Esophagus squamous epithelium (tissue), 5 donors: ENCODE measurements around the gene MCM9. TPM values are rescaled to one million over a fixed set of nuclear protein-coding genes. Genes with fewer than 3 reads are reported as not detected.

Source experiments
- DNase-seq: peaks from one replicate; lab custom pipeline; 2025; lab: John Stamatoyannopoulos, UW
- H3K27ac ChIP-seq, 4 donors: fragments of 200-600 bp; sonication (generic); one replicate each; pipeline ENCODE4 v1.5.1; 2016 to 2019; ENCODE audit warnings: mild to moderate bottlenecking in 1 of 4
- H3K27me3 ChIP-seq, 4 donors: fragments of 200-600 bp; sonication (generic); 1 replicate in 3 of 4; 2 replicates in 1 of 4; pipeline versions ENCODE4 v1.5.1 to v1.6.0; 2017 to 2021; ENCODE audit warnings: antibody characterized with exemption in 1 of 4
- H3K36me3 ChIP-seq, 3 donors: fragments of 200-600 bp; sonication (generic); one replicate each; pipeline ENCODE4 v1.5.1; 2016 to 2019
- H3K4me1 ChIP-seq, 3 donors: fragments of 200-600 bp; sonication (generic); one replicate each; pipeline ENCODE4 v1.5.1; 2017 to 2019
- H3K4me3 ChIP-seq, 4 donors: fragments of 200-600 bp; sonication (generic); 1 replicate in 3 of 4; 2 replicates in 1 of 4; pipeline ENCODE4 v1.5.1; 2016 to 2019; ENCODE audit warnings: mild to moderate bottlenecking in 2 of 4, moderate library complexity in 1 of 4
- H3K9me3 ChIP-seq, 3 donors: fragments of 200-600 bp; sonication (generic); one replicate each; pipeline ENCODE4 v1.5.1; 2016 to 2019
- CTCF ChIP-seq, 6 experiments: fragments of 450-650 bp in 4 of 6; fragments of 200-600 bp in 2 of 6; sonication (generic) in 2 of 6; IDR thresholded peaks; one replicate each; pipeline ENCODE4 v1.5.1; 2016 to 2019; ENCODE audit warnings: antibody characterized with exemption in 6 of 6, mild to moderate bottlenecking in 4 of 6, moderate library complexity in 4 of 6
- POLR2A ChIP-seq, 4 donors: fragments of 450-650 bp; IDR thresholded peaks; one replicate each; pipeline ENCODE4 v1.6.1; 2017; ENCODE audit warnings: antibody characterized with exemption in 4 of 4, mild to moderate bottlenecking in 4 of 4, moderate library complexity in 3 of 4
- WGBS, 2 donors: methylation state at CpG; one replicate each; pipeline ENCODE4 v1.1.5; 2018; 5-methylcytosine and 5-hydroxymethylcytosine counted together
- intact Hi-C: fragments of 100-400 bp; cut with DNase I; formaldehyde crosslinking; loops from one replicate; pipeline ENCODE4 v1.15.0; 2022
- total RNA-seq, 4 donors: library from RNA; depleted of rRNA; stranded (reverse); fragments of >200 nt; gene quantifications; one replicate each; pipeline ENCODE4 v1.1.0, GENCODE V29; 2016
- donor health status: DM: yes; HTN: yes; CAD: no.

MCM9 gene
- total RNA-seq, 4 donors from 2014 or later = 11.1 to 22.3 (median 15.1) TPM

GRCh38 chr6:118965843-118966370, 30.9 kb upstream of the MCM9 start:
- intact Hi-C loops = loop anchor here (5.0 kb wide), 1 partner anchor 146 kb away; no protein-coding TSS in a partner anchor
- no peak overlapping the region for H3K27ac ChIP-seq
- no peaks in the 10 kb centered on the region for H3K4me1 ChIP-seq
- DNase-seq = no peak
- TF ChIP-seq POLR2A (IDR thresholded peaks at IDR 0.05) = no peak
- no peak overlapping the region for H3K4me3 ChIP-seq
- no peaks in the 10 kb centered on the region for H3K27me3 ChIP-seq
- 72 to 77% methylated on average over 2 of the region's 2 CpGs for WGBS, 2 donors
- no peaks in the 10 kb centered on the region for H3K36me3 ChIP-seq
- no peaks in the 10 kb centered on the region for H3K9me3 ChIP-seq

- no peak for TF ChIP-seq CTCF (IDR thresholded peaks at IDR 0.05)
- no peak for TF ChIP-seq POLR2A (IDR thresholded peaks at IDR 0.05)
- intact Hi-C loops = loop anchor here (5.0 kb wide), 1 partner anchor 147 kb away; no protein-coding TSS in a partner anchor
These were observed 30.4 kb upstream of the MCM9 start for GRCh38 chr6:118965371-118965770.

GRCh38 chr6:118963003-118963402, 28.0 kb upstream of the MCM9 start:
- Histone ChIP-seq H3K9me3 (no peaks in the 10 kb centered on the region), H3K27me3 (no peaks in the 10 kb centered on the region), H3K36me3 (no peaks in the 10 kb centered on the region), H3K4me1 (no peaks in the 10 kb centered on the region), H3K4me3 (no peak overlapping the region), H3K27ac (no peak overlapping the region)
- TF ChIP-seq POLR2A (IDR thresholded peaks at IDR 0.05) = no peak
- TF ChIP-seq CTCF (IDR thresholded peaks at IDR 0.05) = peak in 1 of 6 experiments; percentile 18
- intact Hi-C loops = no loop called here
- DNase-seq = no peak

More at GRCh38 chr6:118965371-118965770, 30.4 kb upstream of the MCM9 start:
- no peaks in the 10 kb centered on the region for H3K4me1 ChIP-seq
- no peak overlapping the region for H3K4me3 ChIP-seq
- H3K36me3 ChIP-seq = no peaks in the 10 kb centered on the region
- no peaks in the 10 kb centered on the region for H3K9me3 ChIP-seq
- H3K27ac ChIP-seq = no peak overlapping the region
- DNase-seq = no peak
- no peaks in the 10 kb centered on the region for H3K27me3 ChIP-seq
- WGBS, 2 donors = 89 to 94% methylated on average over 3 of the region's 3 CpGs

- WGBS, 2 donors = 77 to 80% methylated on average over 4 of the region's 4 CpGs
- Histone ChIP-seq H3K4me1 (no peaks in the 10 kb centered on the region), H3K27me3 (no peaks in the 10 kb centered on the region), H3K27ac (no peak overlapping the region), H3K36me3 (no peaks in the 10 kb centered on the region), H3K9me3 (no peaks in the 10 kb centered on the region), H3K4me3 (no peak overlapping the region)
- no peak for DNase-seq
- intact Hi-C loops = no loop called here
- no peak for TF ChIP-seq CTCF (IDR thresholded peaks at IDR 0.05)
- TF ChIP-seq POLR2A (IDR thresholded peaks at IDR 0.05) = no peak
These were observed 24.9 kb upstream of the MCM9 start for GRCh38 chr6:118959903-118960302.

- H3K36me3 ChIP-seq = no peaks in the 10 kb centered on the region
- intact Hi-C loops = no loop called here
- H3K9me3 ChIP-seq = no peaks in the 10 kb centered on the region
- no peak for DNase-seq
- no peaks in the 10 kb centered on the region for H3K4me1 ChIP-seq
- H3K27me3 ChIP-seq = no peaks in the 10 kb centered on the region
- TF ChIP-seq CTCF (IDR thresholded peaks at IDR 0.05) = no peak
- TF ChIP-seq POLR2A (IDR thresholded peaks at IDR 0.05) = no peak
- H3K27ac ChIP-seq = no peak overlapping the region
- no peak overlapping the region for H3K4me3 ChIP-seq
- WGBS, 2 donors = 77 to 85% methylated on average over 2 of the region's 2 CpGs
These were observed 18.4 kb upstream of the MCM9 start for GRCh38 chr6:118953391-118953790.

- Histone ChIP-seq H3K27ac (no peak overlapping the region), H3K4me3 (no peak overlapping the region), H3K36me3 (no peaks in the 10 kb centered on the region), H3K9me3 (no peaks in the 10 kb centered on the region), H3K27me3 (no peaks in the 10 kb centered on the region), H3K4me1 (no peaks in the 10 kb centered on the region)
- TF ChIP-seq CTCF (IDR thresholded peaks at IDR 0.05) (no peak), POLR2A (IDR thresholded peaks at IDR 0.05) (no peak)
- DNase-seq = no peak
- intact Hi-C loops = no loop called here
- 95 to 100% methylated on average over 2 of the region's 2 CpGs for WGBS, 2 donors
These were observed 17.7 kb upstream of the MCM9 start for GRCh38 chr6:118952683-118953082.
